K562 (cell line): ENCODE data around the gene RNF121. TPM values are rescaled to one million over a fixed set of nuclear protein-coding genes. Genes with fewer than 3 reads are reported as not detected.

Source experiments
- AFF1 ChIP-seq, 2 experiments: fragments of 450-650 bp; IDR thresholded peaks; 2 replicates each; pipeline ENCODE4 v1.6.1; 2018; ENCODE audit warnings: mild to moderate bottlenecking in 2 of 2, low read depth in 1 of 2; ENCODE audit not compliant: partially characterized antibody in 2 of 2
- AFF4 ChIP-seq: sonication (generic); formaldehyde crosslinking; IDR thresholded peaks from 2 replicates; pipeline ENCODE4 v1.8.0; 2023; ENCODE audit warnings: mild to moderate bottlenecking, missing genetic modification reagents
- BCOR ChIP-seq: fragments of 450-650 bp; IDR thresholded peaks from 2 replicates; pipeline ENCODE4 v1.6.1; 2016
- DACH1 ChIP-seq: fragments of 450-650 bp; IDR thresholded peaks from 2 replicates; pipeline ENCODE4 v1.6.1; 2018; ENCODE audit not compliant: partially characterized antibody
- E2F4 ChIP-seq: sonication (generic); formaldehyde crosslinking; IDR thresholded peaks from 2 replicates; pipeline ENCODE4 v1.8.0; 2022; ENCODE audit warnings: mild to moderate bottlenecking, low read depth, missing genetic modification reagents
- EGR1 ChIP-seq: fragments of 450-650 bp; conservative IDR thresholded peaks from 2 replicates; pipeline ENCODE4 v1.6.1; 2017; ENCODE audit warnings: mild to moderate bottlenecking
- HDAC2 ChIP-seq: fragments of 450-650 bp; IDR thresholded peaks from 2 replicates; pipeline ENCODE4 v1.6.1; 2016; ENCODE audit warnings: mild to moderate bottlenecking
- LARP7 ChIP-seq: fragments of 450-650 bp; IDR thresholded peaks from 2 replicates; pipeline ENCODE4 v1.6.1; 2016
- MXI1 ChIP-seq: IDR thresholded peaks from 2 replicates; pipeline ENCODE4 v1.6.1; 2011; ENCODE audit warnings: low read depth, mild to moderate bottlenecking, improper control_type of control experiment, low read length
- NCOA1 ChIP-seq: fragments of 450-650 bp; IDR thresholded peaks from 2 replicates; pipeline ENCODE4 v1.6.1; 2016; ENCODE audit warnings: low read depth
- NCOR1 ChIP-seq: fragments of 450-650 bp; IDR thresholded peaks from 2 replicates; pipeline ENCODE4 v1.6.1; 2016; ENCODE audit warnings: mild to moderate bottlenecking, moderate library complexity
- NFIC ChIP-seq: fragments of 450-650 bp; IDR thresholded peaks from 2 replicates; pipeline ENCODE4 v1.6.1; 2017; ENCODE audit warnings: mild to moderate bottlenecking, inconsistent platforms
- OTX1 ChIP-seq: fragments of 450-650 bp; formaldehyde crosslinking; IDR thresholded peaks from 2 replicates; pipeline ENCODE4 v1.4.0; 2022; ENCODE audit warnings: mild to moderate bottlenecking
- PML ChIP-seq: IDR thresholded peaks from 2 replicates; pipeline ENCODE4 v1.6.1; 2012; ENCODE audit warnings: low read length, inconsistent platforms
- RFX5 ChIP-seq: IDR thresholded peaks from 2 replicates; pipeline ENCODE4 v1.6.1; 2011; ENCODE audit warnings: low read depth, mild to moderate bottlenecking, improper control_type of control experiment, low read length
- SAP30 ChIP-seq: fragments of 200-600 bp; sonication (generic); IDR thresholded peaks from 2 replicates; pipeline ENCODE4 v1.6.1; 2012; ENCODE audit warnings: borderline replicate concordance, low read depth, mild to moderate bottlenecking, moderate library complexity, low read length, control low read depth, inconsistent platforms; ENCODE audit not compliant: insufficient read depth, poor library complexity, severe bottlenecking
- TCF3 ChIP-seq: sonication (generic); formaldehyde crosslinking; IDR thresholded peaks from 2 replicates; pipeline ENCODE4 v1.4.0; 2020; ENCODE audit warnings: mild to moderate bottlenecking, missing genetic modification reagents
- ZBTB7A ChIP-seq: IDR thresholded peaks from 2 replicates; pipeline ENCODE4 v1.6.1; 2011; ENCODE audit warnings: low read depth, mild to moderate bottlenecking, low read length, moderate library complexity, borderline replicate concordance; ENCODE audit not compliant: control insufficient read depth
- ZNF311 ChIP-seq: fragments of 250-450 bp; sonication (Bioruptor Pico); IDR thresholded peaks from 2 replicates; pipeline ENCODE4 v1.4.0; 2020; ENCODE audit warnings: mild to moderate bottlenecking, moderate library complexity
- ZNF583 ChIP-seq: fragments of 250-450 bp; sonication (Bioruptor Pico); IDR thresholded peaks from 2 replicates; pipeline ENCODE4 v1.4.0; 2020
- polyA plus RNA-seq, 8 experiments: library from polyadenylated mRNA; depleted of rRNA in 4 of 8; stranded (reverse) in 5 of 8; unstranded in 3 of 8; fragments of >200 nt; fragmentation: Nextera tagmentation in 2 of 8; fragmentation: Illumina TruSeq in 1 of 8; extraction: Ambion mirVana in 2 of 8; extraction: Trizol in 1 of 8; gene quantifications; 2 replicates each; pipeline versions ENCODE4 v1.2.1 to v1.2.3, GENCODE V29; 2011 to 2014; ENCODE audit warnings: inconsistent platforms in 1 of 8, missing spikeins in 1 of 8
- total RNA-seq, 7 experiments: library from RNA; depleted of rRNA in 6 of 7; stranded (reverse); fragments of >200 nt in 6 of 7; fragmentation: Illumina TruSeq in 2 of 7; extraction: Trizol in 2 of 7; gene quantifications; 2 replicates each; pipeline versions ENCODE4 v1.2.1 to v1.2.3, GENCODE V29; 2011 to 2021; ENCODE audit warnings: low replicate concordance in 1 of 7

The RNF121 gene
- total and polyA plus RNA-seq, 9 of the 15 experiments (the other 6 are each of a cell fraction or from before 2014, with no cell fraction given) = 8.0 to 63.4 (median 20.5) TPM

GRCh38 chr11:71928737-71929443, at the start of gene RNF121 (continued):
- TF ChIP-seq AFF4 (CRISPR knock-in tag) (peak; percentile 18; the same call in 1 of the 2 replicates), OTX1 (CRISPR knock-in tag) (peak; percentile 64), E2F4 (peak; percentile 62; the same call in 1 of the 2 replicates), SAP30 (peak; percentile 85), ZNF311 (CRISPR knock-in tag) (no peak), ZBTB7A (peak; percentile 34; the same call in 1 of the 2 replicates), NCOA1 (peak; percentile 60; the same call in 1 of the 2 replicates), EGR1 (peak; percentile 97), LARP7 (peak; percentile 92), NFIC (0 out of 2 replicates have a peak, but pooled peaks have one; percentile 43), RFX5 (no peak), AFF1 (IDR thresholded peaks at IDR 0.05; ENCODE audit: low read depth in 1 of 2, partially characterized antibody in 2 of 2) (peak in 1 of 2 experiments; percentile 25), ZNF583 (CRISPR knock-in tag) (0 out of 2 replicates have a peak, but pooled peaks have one; percentile 12), PML (peak; percentile 70), MXI1 (peak; percentile 44; the same call in 1 of the 2 replicates), BCOR (0 out of 2 replicates have a peak, but pooled peaks have one; percentile 14), TCF3 (peak; percentile 45), NCOR1 (peak; percentile 32), DACH1 (peak; percentile 94), HDAC2 (0 out of 2 replicates have a peak, but pooled peaks have one; percentile 16)
